ENCODE measurements around the gene CNMD. TPM values are rescaled to one million over a fixed set of nuclear protein-coding genes. Genes with fewer than 3 reads are reported as not detected.

The CNMD gene
- total RNA-seq, 1 donor from 2014 or later: 1.1 TPM

DNA sequence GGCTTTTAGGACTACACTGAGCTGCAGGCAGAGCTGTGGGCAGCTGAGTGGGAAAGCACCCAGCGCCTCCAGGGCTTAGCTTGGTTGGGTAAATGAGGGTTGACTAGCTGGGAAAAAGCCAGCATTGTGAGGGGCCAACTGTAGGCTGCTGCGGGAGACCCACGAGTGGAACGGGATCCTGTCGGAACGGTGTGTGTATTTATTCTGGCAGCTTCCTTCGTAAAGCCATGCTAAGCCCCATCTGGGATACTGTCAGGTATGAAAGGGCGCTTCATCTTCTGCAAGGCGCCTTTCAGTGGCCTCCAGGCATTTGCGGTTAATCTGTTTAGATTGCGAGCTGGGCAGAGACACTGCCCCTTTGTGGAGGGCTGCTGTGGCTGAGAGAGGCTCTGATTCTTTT lies 39.5 kb upstream of the CNMD start:
- no peak for DNase-seq (ENCODE audit: low spot score, unreplicated experiment)
- H3K27me3 Mint-ChIP-seq: peaks cover 9% of the 10 kb centered on the region
- H3K4me1 Mint-ChIP-seq (ENCODE audit: low read depth): no peaks in the 10 kb centered on the region
- no peak overlapping the region for H3K27ac Mint-ChIP-seq
- no peak overlapping the region for H3K4me3 Mint-ChIP-seq (ENCODE audit: low read depth)
- H3K36me3 Mint-ChIP-seq (ENCODE audit: insufficient read depth): no peaks in the 10 kb centered on the region
- no peaks in the 10 kb centered on the region for H3K9me3 Mint-ChIP-seq (ENCODE audit: low read depth)
- TF ChIP-seq, protein P1, sequence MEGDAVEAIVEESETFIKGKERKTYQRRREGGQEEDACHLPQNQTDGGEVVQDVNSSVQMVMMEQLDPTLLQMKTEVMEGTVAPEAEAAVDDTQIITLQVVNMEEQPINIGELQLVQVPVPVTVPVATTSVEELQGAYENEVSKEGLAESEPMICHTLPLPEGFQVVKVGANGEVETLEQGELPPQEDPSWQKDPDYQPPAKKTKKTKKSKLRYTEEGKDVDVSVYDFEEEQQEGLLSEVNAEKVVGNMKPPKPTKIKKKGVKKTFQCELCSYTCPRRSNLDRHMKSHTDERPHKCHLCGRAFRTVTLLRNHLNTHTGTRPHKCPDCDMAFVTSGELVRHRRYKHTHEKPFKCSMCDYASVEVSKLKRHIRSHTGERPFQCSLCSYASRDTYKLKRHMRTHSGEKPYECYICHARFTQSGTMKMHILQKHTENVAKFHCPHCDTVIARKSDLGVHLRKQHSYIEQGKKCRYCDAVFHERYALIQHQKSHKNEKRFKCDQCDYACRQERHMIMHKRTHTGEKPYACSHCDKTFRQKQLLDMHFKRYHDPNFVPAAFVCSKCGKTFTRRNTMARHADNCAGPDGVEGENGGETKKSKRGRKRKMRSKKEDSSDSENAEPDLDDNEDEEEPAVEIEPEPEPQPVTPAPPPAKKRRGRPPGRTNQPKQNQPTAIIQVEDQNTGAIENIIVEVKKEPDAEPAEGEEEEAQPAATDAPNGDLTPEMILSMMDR (IDR thresholded peaks at IDR 0.05; ENCODE audit: unreplicated experiment): no peak

DNA sequence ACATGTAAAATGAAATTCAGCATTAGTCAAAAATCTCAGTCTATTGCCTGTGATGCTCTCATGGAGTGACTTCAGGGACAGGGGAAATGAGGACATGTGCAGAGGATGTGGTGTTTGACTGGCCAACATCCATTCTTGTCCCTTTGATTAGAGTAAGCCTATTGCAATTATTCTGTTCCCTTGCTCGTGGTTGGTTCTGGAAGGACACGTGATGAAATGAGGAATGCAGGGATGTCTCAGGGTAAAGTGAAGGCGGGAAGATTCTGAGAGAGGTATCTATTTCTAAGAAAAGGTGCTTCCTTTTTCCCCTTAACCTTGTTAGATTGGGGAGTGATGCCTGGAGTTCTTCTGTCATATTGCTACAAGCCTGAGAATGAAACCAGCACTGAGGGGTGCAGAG lies 37.1 kb upstream of the CNMD start:
- DNase-seq (ENCODE audit: low spot score, unreplicated experiment): no peak
- Mint-ChIP-seq H3K27ac (no peak overlapping the region), H3K4me1 (ENCODE audit: low read depth) (no peaks in the 10 kb centered on the region), H3K4me3 (ENCODE audit: low read depth) (no peak overlapping the region), H3K9me3 (ENCODE audit: low read depth) (no peaks in the 10 kb centered on the region), H3K27me3 (peaks cover 9% of the 10 kb centered on the region), H3K36me3 (ENCODE audit: insufficient read depth) (no peaks in the 10 kb centered on the region)
- TF ChIP-seq, protein P1 (IDR thresholded peaks at IDR 0.05; ENCODE audit: unreplicated experiment): no peak

DNA sequence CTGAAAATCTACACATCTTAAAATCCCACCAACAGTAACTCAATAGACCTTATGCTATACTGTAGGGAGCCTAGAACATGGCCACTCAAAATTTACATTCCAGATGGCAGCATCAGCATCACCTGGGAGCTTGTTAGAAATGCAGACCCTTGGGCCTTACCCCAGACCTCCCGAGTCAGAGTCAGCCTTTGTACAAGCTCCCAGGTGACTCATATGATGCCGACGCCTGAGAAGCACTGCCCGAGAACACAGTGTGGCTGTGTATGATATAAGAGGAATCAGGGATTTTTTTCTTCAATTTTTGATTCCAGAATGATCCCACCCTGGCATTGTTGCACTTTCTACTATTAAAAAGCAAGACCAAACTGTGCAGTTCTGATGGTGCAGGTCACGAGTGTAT lies 35.9 kb upstream of the CNMD start:
- no peaks in the 10 kb centered on the region for H3K4me1 Mint-ChIP-seq (ENCODE audit: low read depth)
- H3K36me3 Mint-ChIP-seq (ENCODE audit: insufficient read depth): no peaks in the 10 kb centered on the region
- H3K9me3 Mint-ChIP-seq (ENCODE audit: low read depth): no peaks in the 10 kb centered on the region

GRCh38 chr13:52767949-52768516 lies 28.4 kb upstream of the CNMD start:
- H3K36me3 Mint-ChIP-seq (ENCODE audit: insufficient read depth): no peaks in the 10 kb centered on the region
- no peak for DNase-seq (ENCODE audit: low spot score, unreplicated experiment)
- no peaks in the 10 kb centered on the region for H3K9me3 Mint-ChIP-seq (ENCODE audit: low read depth)
- peaks cover 8% of the 10 kb centered on the region for H3K27me3 Mint-ChIP-seq
- no peaks in the 10 kb centered on the region for H3K4me1 Mint-ChIP-seq (ENCODE audit: low read depth)
- H3K27ac Mint-ChIP-seq: no peak overlapping the region
- no peak overlapping the region for H3K4me3 Mint-ChIP-seq (ENCODE audit: low read depth)
- TF ChIP-seq, protein P1 (IDR thresholded peaks at IDR 0.05; ENCODE audit: unreplicated experiment): no peak

More for the DNA sequence above, 35.9 kb upstream of the CNMD start:
- no peak for DNase-seq (ENCODE audit: low spot score, unreplicated experiment)
- peaks cover 9% of the 10 kb centered on the region for H3K27me3 Mint-ChIP-seq
- H3K4me3 Mint-ChIP-seq (ENCODE audit: low read depth): no peak overlapping the region
- H3K27ac Mint-ChIP-seq: no peak overlapping the region
- TF ChIP-seq, protein P1 (IDR thresholded peaks at IDR 0.05; ENCODE audit: unreplicated experiment): no peak

- Mint-ChIP-seq H3K4me1 (ENCODE audit: low read depth) (peaks cover under 1% of the 10 kb centered on the region), H3K27ac (no peak overlapping the region), H3K4me3 (ENCODE audit: low read depth) (no peak overlapping the region), H3K36me3 (ENCODE audit: insufficient read depth) (no peaks in the 10 kb centered on the region), H3K9me3 (ENCODE audit: low read depth) (no peaks in the 10 kb centered on the region), H3K27me3 (peaks cover 8% of the 10 kb centered on the region)
- TF ChIP-seq, protein P1 (IDR thresholded peaks at IDR 0.05; ENCODE audit: unreplicated experiment): no peak
- DNase-seq (ENCODE audit: low spot score, unreplicated experiment): no peak
Observed at GRCh38 chr13:52765611-52766390, 26.2 kb upstream of the CNMD start.

Data from progenitor cell of endocrine pancreas (in vitro differentiated cells).